ENCODE data around the gene RBMS3.

DNA sequence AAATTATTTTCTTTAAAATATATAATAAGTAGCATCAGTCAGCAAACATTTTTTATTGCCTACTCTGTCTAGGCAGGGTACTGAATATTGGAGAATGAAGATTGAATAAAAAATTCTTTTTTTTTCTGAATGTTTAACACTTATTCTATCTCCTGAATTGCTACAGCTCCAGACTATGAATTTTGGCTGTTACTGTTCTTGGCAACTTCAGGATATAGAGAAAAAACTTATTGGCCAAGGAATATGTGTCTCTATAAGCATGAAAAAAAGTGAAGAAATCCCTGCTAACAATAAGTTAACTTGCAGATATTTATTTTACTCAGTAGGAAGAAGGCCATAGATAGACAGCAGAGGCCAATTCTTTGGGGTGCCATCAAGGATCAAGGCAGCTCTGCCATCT, 309.6 kb downstream of the RBMS3 start:
- TF ChIP-seq, protein P1, sequence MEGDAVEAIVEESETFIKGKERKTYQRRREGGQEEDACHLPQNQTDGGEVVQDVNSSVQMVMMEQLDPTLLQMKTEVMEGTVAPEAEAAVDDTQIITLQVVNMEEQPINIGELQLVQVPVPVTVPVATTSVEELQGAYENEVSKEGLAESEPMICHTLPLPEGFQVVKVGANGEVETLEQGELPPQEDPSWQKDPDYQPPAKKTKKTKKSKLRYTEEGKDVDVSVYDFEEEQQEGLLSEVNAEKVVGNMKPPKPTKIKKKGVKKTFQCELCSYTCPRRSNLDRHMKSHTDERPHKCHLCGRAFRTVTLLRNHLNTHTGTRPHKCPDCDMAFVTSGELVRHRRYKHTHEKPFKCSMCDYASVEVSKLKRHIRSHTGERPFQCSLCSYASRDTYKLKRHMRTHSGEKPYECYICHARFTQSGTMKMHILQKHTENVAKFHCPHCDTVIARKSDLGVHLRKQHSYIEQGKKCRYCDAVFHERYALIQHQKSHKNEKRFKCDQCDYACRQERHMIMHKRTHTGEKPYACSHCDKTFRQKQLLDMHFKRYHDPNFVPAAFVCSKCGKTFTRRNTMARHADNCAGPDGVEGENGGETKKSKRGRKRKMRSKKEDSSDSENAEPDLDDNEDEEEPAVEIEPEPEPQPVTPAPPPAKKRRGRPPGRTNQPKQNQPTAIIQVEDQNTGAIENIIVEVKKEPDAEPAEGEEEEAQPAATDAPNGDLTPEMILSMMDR (IDR thresholded peaks at IDR 0.05), result no peak
- TF ChIP-seq POLR2A (IDR thresholded peaks at IDR 0.05) (no peak), EP300 (IDR thresholded peaks at IDR 0.05) (no peak)
